Skin of body (tissue), 2 donors: ENCODE measurements around the gene TROAP. TPM values are rescaled to one million over a fixed set of nuclear protein-coding genes. Genes with fewer than 3 reads are reported as not detected.
"Not testable (repeated sequence)": the region's sequence is repeated elsewhere in the genome, so short reads cannot be mapped to it uniquely, and the experiment has no call there.

ENCODE experiments used
- DNase-seq: peaks from one replicate; lab custom pipeline; 2025; lab: John Stamatoyannopoulos, UW
- total RNA-seq: library from RNA; depleted of rRNA; stranded (reverse); fragments of >200 nt; gene quantifications from one replicate; pipeline ENCODE4 v1.2.3, GENCODE V29; 2014

TROAP gene
- total RNA-seq, 1 donor from 2014 or later: 5.6 TPM

DNA sequence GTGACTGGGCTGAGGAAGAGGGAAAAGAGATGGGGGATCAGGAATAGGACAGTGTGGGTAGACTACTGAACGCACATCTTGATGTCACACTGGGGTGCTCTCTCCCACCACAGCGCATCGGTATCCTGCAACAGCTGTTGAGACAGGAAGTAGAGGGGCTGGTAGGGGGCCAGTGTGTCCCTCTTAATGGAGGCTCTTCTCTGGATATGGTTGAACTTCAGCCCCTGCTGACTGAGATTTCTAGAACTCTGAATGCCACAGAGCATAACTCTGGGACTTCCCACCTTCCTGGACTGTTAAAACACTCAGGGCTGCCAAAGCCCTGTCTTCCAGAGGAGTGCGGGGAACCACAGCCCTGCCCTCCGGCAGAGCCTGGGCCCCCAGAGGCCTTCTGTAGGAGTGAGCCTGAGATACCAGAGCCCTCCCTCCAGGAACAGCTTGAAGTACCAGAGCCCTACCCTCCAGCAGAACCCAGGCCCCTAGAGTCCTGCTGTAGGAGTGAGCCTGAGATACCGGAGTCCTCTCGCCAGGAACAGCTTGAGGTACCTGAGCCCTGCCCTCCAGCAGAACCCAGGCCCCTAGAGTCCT, 7.1 kb downstream of the TROAP start:
- DNase-seq: no peak

DNA sequence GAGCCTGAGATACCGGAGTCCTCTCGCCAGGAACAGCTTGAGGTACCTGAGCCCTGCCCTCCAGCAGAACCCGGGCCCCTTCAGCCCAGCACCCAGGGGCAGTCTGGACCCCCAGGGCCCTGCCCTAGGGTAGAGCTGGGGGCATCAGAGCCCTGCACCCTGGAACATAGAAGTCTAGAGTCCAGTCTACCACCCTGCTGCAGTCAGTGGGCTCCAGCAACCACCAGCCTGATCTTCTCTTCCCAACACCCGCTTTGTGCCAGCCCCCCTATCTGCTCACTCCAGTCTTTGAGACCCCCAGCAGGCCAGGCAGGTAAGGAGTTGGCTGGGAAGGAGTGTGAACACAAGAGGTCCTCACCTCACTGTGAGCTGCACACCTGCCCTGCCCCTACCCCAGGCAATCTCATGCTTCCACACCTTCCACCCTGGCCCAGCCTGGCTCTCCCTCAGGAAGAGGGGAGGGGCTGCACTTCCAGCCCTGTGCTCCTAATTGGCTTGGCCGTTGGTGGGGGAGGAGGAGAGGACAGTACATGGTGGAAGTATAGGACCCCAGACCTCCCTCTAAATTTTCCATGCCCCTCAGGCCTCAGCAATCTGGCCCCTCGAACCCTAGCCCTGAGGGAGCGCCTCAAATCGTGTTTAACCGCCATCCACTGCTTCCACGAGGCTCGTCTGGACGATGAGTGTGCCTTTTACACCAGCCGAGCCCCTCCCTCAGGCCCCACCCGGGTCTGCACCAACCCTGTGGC, 7.8 kb downstream of the TROAP start:
- DNase-seq: no peak

DNA sequence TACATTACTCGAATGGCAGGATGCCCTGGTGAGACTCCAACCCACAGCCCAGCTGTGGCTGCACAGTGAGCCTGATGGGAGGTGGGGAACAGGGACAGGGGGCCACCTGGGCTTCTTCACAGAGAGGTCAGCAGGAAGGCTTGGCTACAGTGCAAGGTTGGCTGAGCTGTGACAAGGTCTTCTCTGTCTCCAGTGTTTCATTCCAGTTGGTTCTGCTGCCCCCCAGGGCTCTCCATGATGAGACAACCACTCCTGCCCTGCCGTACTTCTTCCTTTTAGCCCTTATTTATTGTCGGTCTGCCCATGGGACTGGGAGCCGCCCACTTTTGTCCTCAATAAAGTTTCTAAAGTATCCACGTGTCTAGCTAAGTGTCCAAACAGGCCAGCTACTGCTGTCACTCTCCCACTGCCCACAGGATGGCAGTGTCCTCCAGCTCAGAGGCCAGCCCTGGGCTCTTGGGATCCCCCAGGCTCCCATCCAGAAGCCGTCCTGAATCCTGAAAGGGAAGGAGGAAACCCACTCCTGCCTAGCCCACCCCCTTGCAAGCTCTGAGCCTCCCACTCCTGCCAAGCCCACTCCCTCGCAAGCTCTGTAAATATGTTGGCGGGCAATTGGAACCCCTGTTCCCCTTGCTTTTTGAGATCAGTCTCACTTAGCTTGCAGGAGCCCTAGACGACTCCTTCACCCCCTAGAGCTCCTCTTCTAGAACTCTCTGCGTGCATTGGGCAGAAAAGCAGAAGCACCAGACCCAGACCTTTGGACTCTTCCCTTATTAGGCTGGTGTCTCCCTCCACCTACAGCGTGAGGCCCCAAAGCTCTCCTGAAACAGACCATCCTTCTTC, 8.5 kb downstream of the TROAP start:
- peak; percentile 35 for DNase-seq

DNA sequence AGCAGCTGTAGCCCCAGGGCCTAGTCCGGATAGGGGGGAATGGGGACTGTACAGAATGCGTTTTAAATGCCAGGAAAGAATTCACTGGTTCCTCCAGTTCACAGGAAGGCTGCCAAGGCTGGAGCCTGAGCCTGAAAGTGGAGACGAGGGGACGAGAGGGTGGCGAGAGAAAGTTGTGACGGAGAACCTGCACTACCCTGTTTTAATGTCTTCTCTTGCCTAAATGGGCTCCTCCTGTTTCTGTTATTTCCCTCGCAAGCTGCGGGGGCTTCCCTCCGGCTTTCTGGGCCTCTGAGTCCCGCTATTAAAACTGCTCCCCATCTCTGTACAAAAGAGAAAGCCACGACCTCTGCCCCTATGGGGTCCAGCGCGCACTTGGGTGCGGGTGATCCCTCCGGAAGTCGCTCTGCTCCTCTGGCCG, 9.4 kb downstream of the TROAP start:
- DNase-seq: no peak

DNA sequence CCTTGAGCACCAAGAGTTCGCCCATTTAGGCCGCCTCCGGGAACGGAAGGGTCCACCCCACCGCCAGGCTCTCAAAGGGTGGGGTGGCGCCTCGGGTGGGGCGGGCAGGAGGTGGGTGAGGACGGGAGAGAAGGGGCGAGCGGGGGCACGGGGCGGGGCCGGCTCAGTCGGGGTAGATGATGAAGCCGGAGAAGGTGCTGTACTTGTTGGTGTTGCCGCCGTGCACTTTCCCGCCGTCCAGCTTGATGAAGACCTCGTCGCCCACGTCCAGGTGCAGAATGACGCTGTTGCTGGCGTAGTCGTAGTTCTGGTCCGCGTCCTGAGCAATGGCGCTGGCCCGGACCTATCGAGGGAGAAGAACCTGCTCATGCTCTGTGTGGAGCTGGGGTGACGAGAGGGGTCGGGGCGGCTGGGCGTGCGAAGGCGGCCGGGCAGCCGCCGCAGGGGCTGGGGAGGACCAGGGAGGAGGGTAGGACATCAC, 9.9 kb downstream of the TROAP start:
- DNase-seq: no peak

DNA sequence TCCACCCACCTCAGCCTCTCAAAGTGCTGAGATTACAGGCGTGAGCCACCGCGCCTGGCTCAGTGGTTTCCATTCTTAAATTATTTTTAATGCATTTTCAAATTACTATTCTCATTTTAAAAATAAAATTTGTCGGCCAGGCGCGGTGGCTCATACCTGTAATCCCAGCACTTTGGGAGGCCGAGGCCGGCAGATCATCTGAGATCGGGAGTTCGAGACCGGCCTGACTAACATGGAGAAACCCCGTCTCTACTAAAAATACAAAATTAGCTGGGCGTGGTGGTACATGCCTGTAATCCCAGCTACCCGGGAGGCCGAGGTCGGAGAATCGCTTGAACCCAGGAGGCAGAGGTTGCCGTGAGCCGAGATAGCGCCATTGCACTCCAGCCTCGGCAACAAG, 10.7 kb downstream of the TROAP start:
- not testable (repeated sequence) for DNase-seq

DNA sequence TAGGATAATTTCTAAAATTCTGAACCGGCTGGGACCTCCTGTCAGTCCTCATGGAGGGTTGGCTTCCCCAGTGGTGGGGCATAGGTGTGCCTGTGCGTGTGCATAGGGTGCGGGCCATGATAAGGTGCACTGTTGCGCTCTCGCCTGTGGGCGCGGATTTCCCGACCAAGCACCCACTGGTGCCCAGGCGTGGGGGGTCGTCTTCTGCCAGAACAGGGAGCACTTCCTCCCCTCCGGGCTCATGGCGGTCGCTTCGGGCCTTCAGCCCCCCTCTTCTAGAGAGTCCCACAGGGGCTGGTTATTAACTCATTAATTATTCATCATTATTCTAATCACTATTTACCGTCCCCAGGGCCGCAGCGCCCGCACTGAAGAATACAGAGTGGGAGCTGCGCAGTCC, 11.2 kb downstream of the TROAP start:
- DNase-seq: no peak

DNA sequence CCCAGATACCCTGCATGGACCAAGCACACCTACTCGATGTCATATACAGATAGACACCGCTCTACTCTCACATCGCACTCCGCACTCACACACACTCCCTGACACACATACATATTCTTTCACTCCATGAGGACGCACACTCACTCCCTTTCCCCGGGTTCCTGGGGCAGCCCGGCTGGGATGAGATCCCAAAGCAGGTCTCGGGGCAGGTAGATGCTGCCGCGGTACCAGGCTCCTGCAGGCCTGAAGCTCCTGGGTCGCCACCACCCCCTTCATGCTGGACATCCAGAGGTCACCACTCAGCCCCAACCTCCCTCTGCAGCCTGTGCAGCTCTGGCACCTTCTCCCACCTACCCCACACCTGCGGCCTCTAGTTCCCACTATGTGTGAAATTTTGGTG, 11.6 kb downstream of the TROAP start:
- DNase-seq: no peak

DNA sequence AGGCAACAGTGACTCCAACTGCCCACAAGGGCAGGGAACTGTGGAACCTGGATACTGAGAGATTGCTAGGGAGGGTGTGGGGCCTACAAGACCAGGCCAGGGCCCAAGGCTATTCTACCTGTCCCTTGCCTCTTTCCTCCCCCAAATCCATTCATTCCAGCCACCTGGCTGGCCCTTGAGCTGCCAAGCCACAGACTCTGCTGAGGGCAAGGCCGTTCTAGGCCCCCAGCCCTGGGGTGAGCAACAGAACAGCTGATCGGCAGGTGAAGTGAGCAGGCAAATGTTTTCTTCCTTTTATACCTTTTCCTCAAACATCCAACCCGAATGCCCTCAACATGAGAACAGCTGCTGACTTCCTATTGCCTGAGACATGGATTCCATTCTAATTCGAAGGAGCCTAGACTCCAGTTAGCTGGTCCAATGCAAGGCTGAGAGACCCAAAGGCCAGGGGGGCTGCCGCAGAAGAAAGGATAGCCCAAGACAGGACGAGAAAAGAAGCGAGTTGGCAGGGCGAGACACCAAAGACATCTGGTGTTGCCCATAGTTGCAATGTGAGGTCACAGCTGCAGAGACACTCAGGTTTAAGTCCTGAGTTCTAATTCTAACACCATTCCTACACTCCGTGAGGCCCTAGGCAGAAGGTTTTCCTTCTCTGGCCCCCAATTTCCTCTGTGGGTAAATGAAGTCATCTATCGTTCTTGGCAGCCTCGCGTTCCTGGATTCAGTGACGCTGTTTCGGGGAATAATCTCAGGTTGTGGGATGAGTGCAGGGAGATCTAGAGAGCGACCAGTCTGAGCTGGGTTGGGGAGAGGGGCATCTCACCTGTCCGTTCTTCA, 12.3 kb downstream of the TROAP start:
- no peak for DNase-seq

DNA sequence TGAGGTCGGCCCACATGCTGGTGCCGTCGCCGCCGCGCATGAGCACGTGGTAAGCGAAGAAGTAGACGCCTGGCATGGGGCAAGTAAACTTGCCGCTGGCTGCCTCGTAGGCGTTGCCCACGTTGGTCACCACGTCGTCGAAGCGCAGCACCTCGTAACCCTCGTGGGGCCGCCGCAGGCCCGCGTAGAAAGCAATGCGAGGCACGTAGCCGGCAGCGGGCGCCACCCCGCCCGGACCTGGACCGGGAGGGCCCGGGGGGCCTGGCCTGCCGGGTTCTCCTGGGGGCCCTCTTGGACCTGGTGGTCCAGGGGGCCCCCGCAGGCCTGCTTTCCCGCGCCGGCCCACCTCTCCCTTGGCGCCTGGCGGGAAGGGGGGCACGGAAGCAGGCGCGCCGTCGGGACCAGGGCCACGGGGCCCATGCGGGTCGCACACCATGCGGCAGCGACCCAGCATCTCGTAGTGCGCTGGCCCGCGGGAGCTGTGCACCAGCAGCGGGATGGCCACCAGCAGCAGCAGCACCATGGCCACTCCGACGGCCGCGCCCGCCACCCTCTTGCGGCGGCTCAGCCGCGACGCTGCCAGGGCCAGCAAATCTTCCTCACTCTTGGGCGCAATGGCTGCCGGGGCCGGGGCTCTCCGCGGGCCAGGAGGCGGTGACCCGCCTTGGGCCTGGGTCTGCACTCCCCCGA, 13.0 kb downstream of the TROAP start:
- no peak for DNase-seq

DNA sequence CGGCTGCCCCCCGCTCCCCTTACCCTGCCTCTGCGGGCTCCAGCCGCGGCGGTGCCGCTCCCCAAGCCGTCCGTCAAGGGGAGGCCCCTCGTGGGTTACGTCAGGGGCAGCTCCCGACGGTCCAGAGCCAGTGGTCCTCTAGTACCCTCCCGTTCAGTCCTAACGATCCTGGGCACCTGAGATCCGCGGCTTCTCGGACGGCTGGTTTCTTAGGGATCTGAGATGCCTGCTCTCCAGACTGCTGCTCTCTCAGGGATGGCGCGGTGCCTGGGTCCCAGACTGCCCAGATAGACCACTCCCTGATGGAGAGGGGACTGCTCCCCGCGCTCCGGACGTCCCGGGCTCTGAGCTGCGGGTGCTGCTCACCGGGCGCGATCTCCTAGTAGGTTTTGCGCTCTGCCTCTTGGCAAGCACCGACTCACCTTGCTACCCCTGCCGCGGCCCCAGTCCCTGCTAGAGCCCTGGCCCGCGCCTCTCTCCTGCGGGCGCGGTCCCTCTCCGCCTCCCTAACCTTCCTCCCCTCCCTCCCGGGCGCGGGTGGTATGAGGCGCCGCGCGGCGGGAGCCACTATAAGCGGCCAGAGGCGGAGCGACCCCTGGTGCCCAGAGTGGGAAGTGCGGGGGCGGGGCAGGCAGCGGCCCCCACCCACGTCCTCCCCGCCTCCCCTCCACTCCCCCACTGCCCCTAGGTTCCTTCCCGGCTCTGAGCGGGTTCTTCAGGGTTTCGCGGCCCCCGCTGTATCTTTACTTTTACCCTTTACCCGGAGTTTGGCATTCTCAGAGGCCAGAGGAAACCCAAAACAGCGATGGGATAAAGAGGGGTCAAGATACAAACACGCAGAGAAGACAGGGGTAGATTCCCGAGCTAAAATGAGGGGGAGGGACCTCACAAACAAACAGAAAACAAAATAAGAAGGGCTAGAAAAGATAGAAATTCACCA, 13.9 kb downstream of the TROAP start, which contains the start of gene C1QL4:
Gene C1QL4 (minus strand): TSS at position 544 of the 940 bp plus-strand sequence. CDS start 711 bp downstream, outside the sequence.
- DNase-seq: peak; percentile 39

DNA sequence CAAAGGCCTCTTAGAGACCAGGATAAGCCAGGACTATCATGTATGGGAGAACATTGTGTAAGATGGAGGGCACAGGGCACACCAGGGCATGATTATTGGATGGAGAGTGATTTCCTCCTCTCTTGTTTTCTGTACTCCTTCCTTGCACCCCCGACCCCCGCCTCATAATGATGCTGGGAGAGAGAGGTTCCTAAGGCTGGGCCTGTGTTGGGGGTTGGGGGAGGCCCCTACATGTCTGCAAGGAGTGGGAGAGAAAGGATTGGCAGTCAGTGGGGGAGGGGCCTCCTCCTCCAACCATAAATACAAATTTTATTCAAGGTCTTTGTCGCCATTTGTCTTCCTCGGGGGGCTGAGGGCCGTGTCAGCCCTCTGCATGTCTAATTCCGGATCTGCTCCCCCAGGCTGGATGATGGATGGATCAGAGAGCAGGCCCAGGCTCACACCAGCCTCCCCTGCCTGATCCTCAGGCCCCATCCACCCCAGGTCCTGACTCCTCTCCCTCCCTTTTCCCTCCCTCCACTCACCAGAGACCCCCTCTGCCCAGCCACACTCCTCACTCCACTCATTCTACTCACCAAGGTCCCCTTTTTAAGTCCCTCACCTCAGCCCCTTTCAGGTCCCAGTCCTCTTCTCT, 15.9 kb downstream of the TROAP start:
- DNase-seq: no peak

DNA sequence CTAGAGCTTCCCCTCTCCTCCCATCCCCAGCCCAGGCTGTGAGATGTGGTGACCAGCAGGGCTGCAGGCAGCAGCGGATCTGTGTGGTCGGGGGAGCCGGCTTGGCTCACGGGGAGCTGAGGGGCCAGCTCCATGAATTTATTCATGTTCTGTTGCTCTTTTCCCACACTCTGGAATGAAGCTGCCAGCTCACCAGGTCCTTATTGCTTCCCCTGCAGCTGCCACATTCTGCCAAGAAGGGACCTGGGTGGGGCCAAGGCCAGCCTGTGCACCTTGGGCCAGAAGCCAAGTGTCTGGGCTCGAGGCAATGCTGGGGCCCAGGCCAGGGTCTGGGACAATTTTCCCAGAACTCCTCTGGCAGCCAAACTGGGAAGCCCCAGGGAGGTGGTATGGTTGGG, 16.4 kb downstream of the TROAP start:
- DNase-seq: no peak

DNA sequence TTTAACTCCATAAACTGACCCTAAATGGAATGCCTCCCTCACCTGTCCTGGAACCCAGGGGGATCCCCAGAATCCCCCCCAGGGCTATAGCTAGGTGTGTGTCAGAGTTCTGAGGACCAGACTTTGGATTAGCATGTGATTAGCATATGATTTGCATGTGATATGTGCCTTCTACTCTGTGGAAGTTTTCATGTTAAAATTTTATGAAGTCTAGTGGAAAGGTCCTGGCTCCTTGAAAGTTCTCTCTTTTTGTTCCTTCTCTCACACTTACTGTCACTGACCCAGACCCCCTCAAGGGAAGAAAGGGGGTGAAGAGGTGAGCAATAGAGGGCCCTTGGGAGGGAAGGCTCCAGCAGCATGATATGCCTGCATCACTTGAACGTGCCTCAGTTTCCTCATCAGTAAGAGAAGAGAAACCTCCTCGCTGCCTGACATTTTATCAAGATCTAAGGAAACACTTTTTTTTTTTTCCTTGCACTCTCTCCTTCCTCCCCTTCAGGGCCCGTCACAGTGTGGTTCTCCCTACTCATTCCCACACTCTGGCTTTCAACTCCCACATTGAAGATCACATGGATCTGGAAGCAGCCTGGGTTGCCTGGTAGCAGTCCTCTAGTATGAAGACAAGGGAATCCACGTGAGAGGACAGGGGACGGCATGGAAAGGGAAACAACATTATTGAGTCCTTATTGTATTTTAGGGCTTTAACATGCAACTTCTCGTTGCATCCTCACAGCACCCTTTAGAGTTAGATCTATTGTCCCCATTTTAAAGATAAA, 17.2 kb downstream of the TROAP start:
- DNase-seq: no peak

DNA sequence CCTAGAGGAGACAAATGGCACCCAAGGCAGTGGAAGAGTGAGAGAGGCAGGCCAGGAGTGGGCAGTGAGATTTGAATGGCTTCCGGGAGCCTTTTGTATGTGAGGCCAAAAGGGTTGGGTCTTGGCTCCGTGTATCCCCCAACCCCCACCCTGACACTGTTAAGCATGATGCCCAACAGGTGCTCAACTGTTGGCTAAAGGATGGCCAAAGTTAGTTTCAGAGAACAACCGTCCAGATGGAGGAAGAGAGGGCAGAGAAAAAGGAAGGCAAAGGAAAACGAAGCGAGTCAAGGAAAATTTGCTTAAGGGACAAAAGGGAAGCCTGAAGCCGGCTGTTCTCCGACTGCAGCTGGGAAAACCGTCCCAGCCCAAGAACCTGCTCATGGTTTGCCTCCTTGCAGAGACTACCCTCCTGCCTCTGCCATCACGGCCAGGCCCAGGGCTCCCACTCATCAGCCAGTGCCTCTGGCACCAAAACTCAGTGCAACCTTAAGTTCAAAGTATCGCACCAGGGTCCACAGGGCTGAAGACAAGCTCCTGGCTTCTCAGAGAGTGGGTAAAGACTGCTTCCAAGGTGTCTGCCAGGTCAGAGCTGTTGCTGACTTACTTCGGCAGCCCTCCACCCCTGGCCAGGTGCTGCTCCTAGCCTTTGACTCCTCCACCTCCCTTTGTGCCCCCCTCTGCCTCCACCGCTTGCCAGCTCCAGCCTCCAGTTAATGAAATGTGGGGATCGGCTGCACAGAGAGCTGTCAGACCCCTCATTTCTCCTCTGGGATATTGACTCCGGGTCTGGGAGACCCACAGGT, 18.1 kb downstream of the TROAP start:
- no peak for DNase-seq

DNA sequence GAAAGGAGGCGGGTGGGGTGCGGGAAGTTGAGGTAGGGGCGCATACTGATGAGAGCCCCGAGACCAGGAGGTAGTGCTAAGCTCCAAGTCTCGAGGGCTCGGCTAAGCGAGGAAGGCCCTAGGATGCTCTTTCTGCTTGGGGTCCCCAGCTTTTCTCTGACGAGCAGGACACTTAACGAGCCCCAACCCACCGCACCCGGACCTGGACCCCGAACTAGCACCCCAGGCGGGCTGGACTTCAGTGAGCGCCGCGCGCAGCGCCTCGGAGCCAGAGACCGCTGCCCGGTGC, 18.7 kb downstream of the TROAP start:
- no peak for DNase-seq

DNA sequence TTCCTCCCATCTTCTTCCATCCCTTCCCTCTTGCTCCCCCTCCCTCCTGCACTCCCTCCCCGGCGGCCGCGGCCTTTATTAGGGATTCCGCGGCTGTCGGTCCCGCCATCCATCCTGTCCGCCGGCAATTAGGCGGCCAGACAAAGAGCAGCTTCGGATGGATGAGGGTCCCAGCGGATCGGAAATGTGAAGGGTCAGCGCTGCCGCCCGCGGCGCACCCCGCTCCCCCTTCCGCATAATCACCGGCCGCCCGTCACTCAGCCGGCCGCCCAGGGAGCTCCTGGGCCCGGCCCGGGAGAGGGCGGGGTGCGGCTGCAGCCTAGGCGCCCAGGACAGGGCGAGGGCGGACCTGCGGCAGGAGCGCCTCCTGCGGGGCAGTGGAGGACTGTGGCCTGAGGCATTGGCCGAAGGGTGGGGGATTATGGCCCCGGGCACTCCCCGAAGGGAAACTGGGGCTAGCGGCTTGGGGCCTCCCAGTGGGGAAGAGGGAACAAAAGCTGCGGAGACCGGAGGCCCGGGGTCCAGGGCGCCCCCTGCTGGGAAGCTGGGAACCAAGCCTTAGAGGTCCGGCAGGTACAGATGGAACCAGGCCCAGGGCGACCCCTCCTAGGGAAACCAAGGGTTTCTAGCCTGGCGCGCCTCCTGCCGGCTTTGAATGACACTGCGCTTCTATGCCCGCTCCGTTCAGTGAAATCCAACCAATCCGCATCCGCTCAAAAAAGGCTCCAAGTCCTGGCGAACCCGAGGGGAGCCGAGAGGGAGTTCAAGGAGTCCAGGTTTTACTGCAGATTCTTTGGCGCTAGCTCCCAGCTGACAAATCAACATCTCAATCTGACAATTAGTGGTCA, 19.2 kb downstream of the TROAP start:
- DNase-seq: peak; percentile 39
